Ramos (cell line): ENCODE results near the gene TBC1D12.
"Not testable (repeated sequence)": the region's sequence is repeated elsewhere in the genome, so short reads cannot be mapped to it uniquely, and the experiment has no call there.

ENCODE experiments used
- in situ Hi-C: fragments of 300-500 bp; cut with MboI; formaldehyde crosslinking; loops from one replicate; pipeline ENCODE4 v1.14.3; 2022; ENCODE audit warnings: low sequenced_read_pairs; ENCODE audit not compliant: unreplicated experiment

Gene TBC1D12

DNA sequence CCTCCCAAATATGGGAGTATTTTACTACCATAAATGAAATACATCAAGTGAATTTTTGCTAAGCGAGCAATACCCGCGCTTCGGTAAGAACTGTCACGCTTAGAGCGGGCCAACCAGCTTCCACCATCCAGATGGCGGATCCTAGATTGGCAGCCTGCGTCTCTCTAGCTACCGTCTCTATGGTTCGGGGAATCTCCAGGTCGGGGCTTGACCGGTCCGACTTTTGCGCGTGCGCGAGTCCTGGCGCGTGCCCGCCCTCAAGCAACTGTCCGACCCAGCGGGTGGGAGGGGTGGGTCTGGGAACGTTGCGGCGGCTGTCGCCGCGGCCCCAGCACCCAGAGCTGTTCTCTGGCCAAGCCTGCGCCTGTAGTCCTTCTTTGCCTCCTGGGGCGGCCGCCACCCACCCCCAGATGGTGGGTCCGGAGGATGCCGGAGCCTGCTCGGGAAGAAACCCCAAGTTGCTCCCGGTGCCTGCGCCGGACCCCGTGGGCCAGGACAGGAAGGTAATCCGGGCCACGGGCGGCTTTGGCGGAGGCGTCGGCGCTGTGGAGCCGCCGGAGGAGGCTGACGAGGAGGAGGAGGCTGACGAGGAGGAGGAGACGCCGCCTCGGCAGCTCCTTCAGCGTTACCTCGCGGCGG is at the start of gene TBC1D12:
Gene TBC1D12, plus strand, starts transcription at position 338 of the 639 bp plus-strand sequence. Its CDS starts 73 bp downstream, at position 411.
- in situ Hi-C loops: no loop called here

DNA sequence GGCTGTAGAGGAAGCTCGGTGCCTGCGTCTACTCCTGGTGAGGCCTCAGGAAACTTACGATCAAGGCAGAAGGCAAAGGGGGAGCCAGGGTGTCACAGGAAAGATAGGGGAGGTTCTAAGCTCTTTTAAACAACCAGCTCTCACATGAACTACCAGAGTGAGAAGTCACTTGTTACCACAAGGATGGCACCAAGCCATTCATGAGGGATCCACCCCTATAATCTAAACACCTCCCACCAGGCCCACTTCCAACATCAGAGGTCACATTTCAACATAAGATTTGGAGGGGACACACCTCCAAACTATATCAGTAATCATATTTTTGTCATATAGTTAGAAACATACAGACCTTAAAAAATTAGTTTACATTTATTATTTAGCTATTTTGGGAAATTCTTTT is 49.0 kb upstream of the TBC1D12 start:
- in situ Hi-C loops: no loop called here

- in situ Hi-C loops: no loop called here
Observed at GRCh38 chr10:94355841-94356240, 46.5 kb upstream of the TBC1D12 start.

DNA sequence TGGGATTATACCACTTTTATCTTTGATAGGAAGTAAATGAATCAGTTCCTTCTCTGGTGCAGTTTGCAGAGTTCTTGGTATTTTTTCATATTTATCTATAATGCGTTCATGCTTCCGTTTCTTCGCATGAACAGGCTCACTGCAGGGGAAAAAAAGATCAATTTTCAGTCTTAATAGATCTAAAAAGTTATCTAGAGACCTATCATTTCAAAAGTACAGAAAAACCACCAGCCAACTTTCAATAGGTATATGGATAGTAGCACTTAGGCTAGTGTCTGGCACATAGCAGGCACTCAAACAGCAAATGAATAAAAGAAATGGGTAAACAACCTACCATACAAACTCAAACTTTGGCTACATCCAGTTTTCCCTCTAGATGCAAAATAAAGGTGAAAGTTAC is 45.1 kb upstream of the TBC1D12 start:
- in situ Hi-C loops: no loop called here

- in situ Hi-C loops: no loop called here
Observed at GRCh38 chr10:94358480-94358879, 43.9 kb upstream of the TBC1D12 start.

DNA sequence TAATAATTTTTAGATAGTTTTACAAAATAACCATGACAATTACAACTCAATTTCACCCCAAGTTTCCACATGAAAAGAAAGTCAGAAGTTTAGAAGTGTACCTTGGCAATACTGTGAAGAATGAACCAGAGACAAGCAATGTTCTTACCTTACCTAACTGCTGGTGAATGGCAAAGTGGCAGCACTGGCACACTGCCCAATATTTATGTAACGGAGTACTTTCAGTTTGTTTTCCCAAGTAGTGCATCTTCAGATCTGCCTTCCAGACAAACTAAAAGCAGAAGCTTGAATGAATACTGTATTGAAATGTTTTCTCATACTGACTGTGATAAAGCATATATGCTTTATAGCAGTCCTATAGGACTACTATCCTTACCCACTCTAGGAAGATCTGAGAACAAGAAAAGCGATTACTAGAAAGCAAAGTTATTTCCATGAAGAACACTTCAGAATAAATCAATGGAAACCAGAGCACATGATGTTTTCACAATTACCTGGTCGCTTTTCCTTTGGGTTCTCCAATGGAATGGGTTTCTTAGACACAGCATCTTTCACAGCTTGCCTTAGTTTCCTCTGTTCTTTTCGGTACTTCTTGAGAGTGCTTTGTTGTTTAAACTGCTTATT is 41.1 kb upstream of the TBC1D12 start:
- in situ Hi-C loops: no loop called here

- in situ Hi-C loops: no loop called here
Observed at GRCh38 chr10:94362360-94363250, 39.7 kb upstream of the TBC1D12 start, which contains the start of gene NOC3L. Gene NOC3L, minus strand, starts transcription at chr10:94362939. Its CDS starts 101 bp downstream, at chr10:94362838.

DNA sequence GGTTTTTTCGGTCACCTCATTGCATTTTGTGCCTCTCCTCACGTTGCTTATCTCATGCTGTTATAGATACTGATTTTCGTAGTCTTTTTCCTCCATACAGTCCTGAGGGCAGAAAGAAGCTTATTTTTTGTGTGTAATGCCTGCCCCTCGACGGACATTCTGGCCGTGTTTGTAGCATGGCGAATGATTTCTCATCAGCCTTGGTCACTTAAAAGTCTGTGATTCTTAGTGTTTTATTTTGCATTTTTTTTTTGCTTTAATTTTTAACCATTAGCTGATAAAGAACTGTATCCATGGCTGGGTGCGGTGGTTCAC is 39.1 kb upstream of the TBC1D12 start:
- in situ Hi-C loops: no loop called here

GRCh38 chr10:94364482-94364881 is 37.9 kb upstream of the TBC1D12 start:
- in situ Hi-C loops: no loop called here

DNA sequence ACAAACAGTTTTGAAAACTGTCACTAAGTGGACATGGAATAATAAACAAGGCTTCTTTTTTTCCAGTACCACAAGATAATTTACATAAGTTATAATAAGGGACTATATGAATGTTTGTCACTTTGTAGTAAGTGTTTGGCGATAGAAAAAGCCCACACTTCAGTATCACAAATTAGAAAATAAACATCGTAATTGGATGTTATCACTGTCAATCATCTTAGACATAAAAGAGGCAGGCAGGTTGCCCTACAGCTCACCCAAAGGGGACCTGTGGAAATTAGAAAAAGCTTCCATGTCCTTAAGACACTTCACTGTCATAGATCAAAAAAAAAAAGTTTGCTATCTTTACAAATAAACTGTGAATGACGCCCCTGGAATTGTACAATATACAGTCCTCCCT is 36.0 kb upstream of the TBC1D12 start:
- in situ Hi-C loops: no loop called here

DNA sequence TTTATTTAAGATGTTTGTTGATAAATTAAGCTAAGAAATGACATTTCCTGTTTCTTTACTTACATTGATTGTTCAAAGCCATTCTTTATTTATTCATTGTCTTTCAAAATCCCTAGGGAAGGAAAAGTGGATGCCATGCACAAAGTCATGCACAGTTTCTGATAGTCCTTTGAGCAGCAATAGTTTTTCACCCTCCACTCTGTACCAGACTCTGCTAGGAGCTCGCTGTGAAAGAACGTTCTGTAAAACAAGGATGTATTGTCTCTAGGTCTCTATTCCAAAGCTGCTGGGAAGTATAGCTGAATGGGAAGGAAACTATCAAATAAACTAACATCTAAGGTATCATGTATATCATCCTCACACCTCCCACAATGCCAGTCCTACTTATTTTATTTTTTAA is 31.8 kb upstream of the TBC1D12 start:
- in situ Hi-C loops: no loop called here

DNA sequence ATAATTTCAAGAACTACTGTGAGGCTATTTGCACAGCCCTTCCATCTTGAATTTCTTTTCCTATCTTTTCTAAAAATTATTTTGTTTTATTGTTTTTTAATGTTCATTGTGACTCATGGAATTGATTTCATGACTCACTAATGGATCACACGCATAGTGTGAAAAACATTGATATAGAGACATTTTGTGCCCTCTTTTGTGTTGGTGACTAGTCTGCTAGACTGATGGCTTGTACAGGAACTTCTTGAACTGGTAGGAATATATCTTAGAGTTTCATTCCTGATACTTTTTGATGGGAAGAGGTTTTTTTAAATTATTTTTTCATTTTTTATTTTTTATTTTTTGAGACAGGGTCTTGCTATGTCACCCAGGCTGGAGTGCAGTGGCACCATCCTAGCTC is 27.0 kb upstream of the TBC1D12 start:
- in situ Hi-C loops: no loop called here

DNA sequence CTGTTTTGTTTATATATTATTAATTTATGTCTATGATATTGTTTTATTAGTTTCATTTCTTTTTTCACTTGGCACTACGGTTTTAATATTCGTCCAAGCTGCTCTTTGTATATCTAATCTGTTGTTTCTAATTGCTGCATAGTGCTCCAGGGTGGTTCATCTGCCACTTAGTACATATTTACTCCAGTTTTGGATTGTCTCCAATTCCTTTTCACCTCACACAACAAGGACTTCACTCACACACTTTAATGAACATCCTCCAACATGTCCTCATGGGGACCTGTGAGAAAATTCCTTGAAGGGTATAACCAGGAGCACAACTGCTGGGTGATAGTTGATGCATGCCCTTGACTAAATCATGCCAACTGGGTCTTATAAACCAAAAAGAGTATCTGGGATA is 25.5 kb upstream of the TBC1D12 start:
- in situ Hi-C loops: no loop called here

GRCh38 chr10:94383530-94383929 is 18.8 kb upstream of the TBC1D12 start:
- in situ Hi-C loops: no loop called here

- in situ Hi-C loops: not testable (repeated sequence)
Observed at GRCh38 chr10:94385733-94386132, 16.6 kb upstream of the TBC1D12 start.

- in situ Hi-C loops: not testable (repeated sequence)
Observed at GRCh38 chr10:94392117-94392516, 10.2 kb upstream of the TBC1D12 start.

DNA sequence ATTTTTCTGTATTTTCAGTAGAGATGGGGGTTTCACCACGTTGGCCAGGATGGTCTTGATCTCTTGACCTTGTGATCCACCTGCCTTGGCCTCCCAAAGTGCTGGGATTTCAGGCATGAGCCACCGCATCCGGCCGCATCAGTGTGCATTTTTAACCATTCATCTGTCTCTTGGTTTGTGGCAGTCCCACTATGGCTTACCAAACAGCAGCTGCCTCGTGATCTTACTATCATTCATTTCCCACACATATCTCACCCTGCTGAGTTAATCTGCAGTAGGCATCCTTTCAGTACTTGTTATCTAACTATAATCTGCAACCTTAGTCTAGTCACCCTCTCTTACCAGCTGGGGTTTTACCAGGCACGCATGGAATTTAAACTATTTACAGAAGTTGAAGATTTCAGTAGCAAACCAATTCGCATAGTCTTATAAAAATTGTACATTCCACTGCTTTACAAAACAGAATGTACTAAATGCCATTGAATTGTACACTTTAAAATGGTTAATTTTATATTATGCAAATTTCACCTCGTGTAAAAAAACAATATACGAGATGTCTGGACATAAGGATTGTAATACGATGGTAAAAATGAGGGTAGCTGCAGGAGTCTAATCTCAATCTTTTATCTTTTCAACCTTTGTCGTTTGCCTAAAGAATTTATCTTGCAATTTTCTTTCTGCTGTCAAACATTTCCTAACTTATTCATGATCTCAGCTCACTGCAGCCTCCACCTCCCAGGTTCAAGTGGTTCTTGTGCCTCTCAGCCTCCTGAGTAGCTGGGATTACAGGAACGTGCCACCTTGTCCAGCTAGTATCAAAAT is 4.6 kb upstream of the TBC1D12 start:
- in situ Hi-C loops: no loop called here

- in situ Hi-C loops: no loop called here
Observed at GRCh38 chr10:94398762-94399161, 3.6 kb upstream of the TBC1D12 start.

- in situ Hi-C loops: no loop called here
Observed at GRCh38 chr10:94402843-94403379, 570 bp downstream of the TBC1D12 start.
